ENCODE results near the gene CACNA2D3.

CACNA2D3 gene

DNA sequence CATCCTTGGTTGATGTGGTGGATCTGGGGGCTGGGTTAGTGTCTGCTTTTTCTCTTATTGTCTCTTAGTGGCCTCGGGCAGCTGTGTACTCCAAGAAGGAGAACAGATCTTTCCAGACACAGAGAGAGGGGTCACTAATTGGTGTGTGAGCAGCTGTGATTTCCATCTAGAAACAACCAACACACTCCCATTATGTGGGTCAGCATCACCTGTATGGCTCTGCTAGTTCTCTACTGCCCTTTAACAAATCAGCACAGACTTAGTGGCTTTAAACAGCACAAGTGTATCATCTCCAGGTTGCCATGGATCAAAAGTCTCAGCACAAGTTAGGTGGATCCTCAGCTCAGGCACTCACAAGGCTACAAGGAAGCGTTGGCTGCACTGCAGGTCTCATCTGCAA is 648.7 kb downstream of the CACNA2D3 start:
- H2BK12ac ChIP-seq (ENCODE audit: low read length): peak overlapping the region; percentile 25
- no peak for DNase-seq (ENCODE audit: low spot score)
- H2BK120ac ChIP-seq (ENCODE audit: low read depth, low read length): no peak overlapping the region
- H2BK5ac ChIP-seq (ENCODE audit: low read length): no peak overlapping the region
- no peak overlapping the region for H3K4me2 ChIP-seq (ENCODE audit: insufficient read depth, low read length, poor library complexity, severe bottlenecking)
- peaks cover 0 to 7% of the 10 kb centered on the region in 2 donors for H3K4me1 ChIP-seq (ENCODE audit: control insufficient read depth in 2 of 2, insufficient read depth in 1 of 2, low read depth in 1 of 2, low read length in 2 of 2)
- no peak overlapping the region for H3K4me3 ChIP-seq (ENCODE audit: low read length in 2 of 2)
- H4K8ac ChIP-seq (ENCODE audit: low read depth, low read length): no peak overlapping the region
- WGBS, 2 donors (ENCODE audit: extremely low coverage in 2 of 2, insufficient read length in 2 of 2, insufficient replicate concordance in 1 of 2): no CpG with 5 or more reads among the region's 2 CpGs
- no peak overlapping the region for H2BK15ac ChIP-seq (ENCODE audit: low read length)
- no peak overlapping the region for H3K27ac ChIP-seq (replicated peaks; ENCODE audit: low read length)
- no peak overlapping the region for H4K91ac ChIP-seq (ENCODE audit: low read depth, low read length, poor library complexity)
- peak overlapping the region; percentile 1 for H3K18ac ChIP-seq (ENCODE audit: low read length)
- H3K9ac ChIP-seq (ENCODE audit: low read depth, low read length, poor library complexity): no peak overlapping the region
- no peak overlapping the region for H2AFZ ChIP-seq (ENCODE audit: low read length)
- H3K79me1 ChIP-seq (ENCODE audit: low read depth, low read length): no peaks in the 10 kb centered on the region
- no peaks in the 10 kb centered on the region for H3K9me3 ChIP-seq (replicated peaks in 1 of 2; ENCODE audit: control insufficient read depth in 2 of 2, insufficient read depth in 1 of 2, low read depth in 1 of 2, low read length in 2 of 2)
- H3K4ac ChIP-seq (ENCODE audit: low read length): no peak overlapping the region
- no peak overlapping the region for H3K23ac ChIP-seq (ENCODE audit: low read depth, low read length, poor library complexity)
- no peaks in the 10 kb centered on the region for H3K36me3 ChIP-seq (replicated peaks in 1 of 2; ENCODE audit: control insufficient read depth in 2 of 2, insufficient read depth in 2 of 2, low read length in 2 of 2)
- no peak overlapping the region for H2AK5ac ChIP-seq (ENCODE audit: low read depth, low read length)
- H3K14ac ChIP-seq (ENCODE audit: low read length): no peak overlapping the region
- peaks cover 0 to 14% (median 0%) of the 10 kb centered on the region in 3 experiments for H3K27me3 ChIP-seq (ENCODE audit: control insufficient read depth in 3 of 3, insufficient read depth in 3 of 3, low read depth in 1 of 3, low read length in 3 of 3)

DNA sequence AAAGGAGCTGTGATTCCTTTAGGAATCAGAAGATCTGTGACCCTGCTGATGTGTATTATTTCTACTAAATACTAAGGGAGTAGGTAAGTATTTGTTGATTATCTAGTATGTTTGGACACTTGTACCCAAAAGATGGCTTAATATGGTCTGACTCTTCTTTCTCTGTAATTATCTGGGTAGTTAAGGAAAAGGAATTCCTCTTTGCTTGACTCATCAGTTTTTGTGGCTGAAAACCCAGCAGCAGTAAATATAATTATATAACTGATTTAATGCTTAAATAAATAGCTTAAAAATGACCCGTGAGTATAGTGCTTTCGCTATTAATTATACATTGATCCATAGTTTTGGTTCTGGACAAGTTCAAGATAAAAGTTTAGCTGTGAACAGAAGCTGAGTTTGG is 649.7 kb downstream of the CACNA2D3 start:
- H3K79me1 ChIP-seq (ENCODE audit: low read depth, low read length): no peaks in the 10 kb centered on the region
- H3K9ac ChIP-seq (ENCODE audit: low read depth, low read length, poor library complexity): no peak overlapping the region
- no peaks in the 10 kb centered on the region for H3K9me3 ChIP-seq (replicated peaks in 1 of 2; ENCODE audit: control insufficient read depth in 2 of 2, insufficient read depth in 1 of 2, low read depth in 1 of 2, low read length in 2 of 2)
- H3K4ac ChIP-seq (ENCODE audit: low read length): no peak overlapping the region
- no peak overlapping the region for H2BK120ac ChIP-seq (ENCODE audit: low read depth, low read length)
- no peak overlapping the region for H2AFZ ChIP-seq (ENCODE audit: low read length)
- H2AK5ac ChIP-seq (ENCODE audit: low read depth, low read length): no peak overlapping the region
- no peak overlapping the region for H3K4me2 ChIP-seq (ENCODE audit: insufficient read depth, low read length, poor library complexity, severe bottlenecking)
- no peak overlapping the region for H2BK5ac ChIP-seq (ENCODE audit: low read length)
- H3K36me3 ChIP-seq (replicated peaks in 1 of 2; ENCODE audit: control insufficient read depth in 2 of 2, insufficient read depth in 2 of 2, low read length in 2 of 2): no peaks in the 10 kb centered on the region
- no peak overlapping the region for H4K91ac ChIP-seq (ENCODE audit: low read depth, low read length, poor library complexity)
- H2BK12ac ChIP-seq (ENCODE audit: low read length): no peak overlapping the region
- DNase-seq (ENCODE audit: low spot score): no peak
- peaks cover 0 to 7% of the 10 kb centered on the region in 2 donors for H3K4me1 ChIP-seq (ENCODE audit: control insufficient read depth in 2 of 2, insufficient read depth in 1 of 2, low read depth in 1 of 2, low read length in 2 of 2)
- no peak overlapping the region for H2BK15ac ChIP-seq (ENCODE audit: low read length)
- H3K27me3 ChIP-seq (ENCODE audit: control insufficient read depth in 3 of 3, insufficient read depth in 3 of 3, low read depth in 1 of 3, low read length in 3 of 3): peaks cover 0 to 15% (median 0%) of the 10 kb centered on the region in 3 experiments
- H3K23ac ChIP-seq (ENCODE audit: low read depth, low read length, poor library complexity): no peak overlapping the region
- H3K18ac ChIP-seq (ENCODE audit: low read length): no peak overlapping the region
- no peak overlapping the region for H3K27ac ChIP-seq (replicated peaks; ENCODE audit: low read length)
- no peak overlapping the region for H4K8ac ChIP-seq (ENCODE audit: low read depth, low read length)
- H3K4me3 ChIP-seq (ENCODE audit: low read length in 2 of 2): no peak overlapping the region
- H3K14ac ChIP-seq (ENCODE audit: low read length): no peak overlapping the region
- no CpG with 5 or more reads among the region's 2 CpGs for WGBS, 2 donors (ENCODE audit: extremely low coverage in 2 of 2, insufficient read length in 2 of 2, insufficient replicate concordance in 1 of 2)

DNA sequence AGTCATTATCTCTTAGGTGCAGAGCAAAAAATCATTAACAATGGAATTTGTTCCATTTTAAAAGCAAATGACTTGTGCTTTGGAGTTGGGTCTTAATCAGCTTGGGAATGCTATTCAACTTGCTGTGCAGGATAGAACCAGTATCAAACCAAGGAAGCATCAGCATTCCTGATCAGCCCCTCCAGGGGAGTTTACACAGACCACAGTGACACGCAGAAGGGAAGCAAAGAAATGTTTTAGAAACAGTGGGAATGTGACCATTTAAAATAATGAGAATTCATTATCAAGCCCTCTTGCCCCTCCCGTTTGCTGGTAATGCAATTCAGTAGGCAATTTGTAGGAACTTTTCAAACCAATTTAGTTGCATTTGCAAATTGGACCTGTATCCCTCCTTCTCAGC is 650.4 kb downstream of the CACNA2D3 start:
- no peaks in the 10 kb centered on the region for H3K9me3 ChIP-seq (replicated peaks in 1 of 2; ENCODE audit: control insufficient read depth in 2 of 2, insufficient read depth in 1 of 2, low read depth in 1 of 2, low read length in 2 of 2)
- no peaks in the 10 kb centered on the region for H3K36me3 ChIP-seq (replicated peaks in 1 of 2; ENCODE audit: control insufficient read depth in 2 of 2, insufficient read depth in 2 of 2, low read length in 2 of 2)
- no peak overlapping the region for H2AFZ ChIP-seq (ENCODE audit: low read length)
- no peak overlapping the region for H3K18ac ChIP-seq (ENCODE audit: low read length)
- no peak overlapping the region for H2AK5ac ChIP-seq (ENCODE audit: low read depth, low read length)
- peak; percentile 35 for DNase-seq (ENCODE audit: low spot score)
- H3K27me3 ChIP-seq (ENCODE audit: control insufficient read depth in 3 of 3, insufficient read depth in 3 of 3, low read depth in 1 of 3, low read length in 3 of 3): peaks cover 0 to 12% (median 0%) of the 10 kb centered on the region in 3 experiments
- no peak overlapping the region for H3K14ac ChIP-seq (ENCODE audit: low read length)
- H4K91ac ChIP-seq (ENCODE audit: low read depth, low read length, poor library complexity): no peak overlapping the region
- no peak overlapping the region for H4K8ac ChIP-seq (ENCODE audit: low read depth, low read length)
- no peak overlapping the region for H3K9ac ChIP-seq (ENCODE audit: low read depth, low read length, poor library complexity)
- peaks cover 0 to 7% of the 10 kb centered on the region in 2 donors for H3K4me1 ChIP-seq (ENCODE audit: control insufficient read depth in 2 of 2, insufficient read depth in 1 of 2, low read depth in 1 of 2, low read length in 2 of 2)
- H3K4me3 ChIP-seq (ENCODE audit: low read length in 2 of 2): no peak overlapping the region
- no CpG with 5 or more reads among the region's 2 CpGs for WGBS, 2 donors (ENCODE audit: extremely low coverage in 2 of 2, insufficient read length in 2 of 2, insufficient replicate concordance in 1 of 2)
- no peak overlapping the region for H3K23ac ChIP-seq (ENCODE audit: low read depth, low read length, poor library complexity)
- peak overlapping the region; percentile 12 for H3K27ac ChIP-seq (replicated peaks; ENCODE audit: low read length)
- H2BK120ac ChIP-seq (ENCODE audit: low read depth, low read length): no peak overlapping the region
- H3K79me1 ChIP-seq (ENCODE audit: low read depth, low read length): no peaks in the 10 kb centered on the region
- no peak overlapping the region for H2BK12ac ChIP-seq (ENCODE audit: low read length)
- no peak overlapping the region for H2BK15ac ChIP-seq (ENCODE audit: low read length)
- H3K4me2 ChIP-seq (ENCODE audit: insufficient read depth, low read length, poor library complexity, severe bottlenecking): no peak overlapping the region
- no peak overlapping the region for H2BK5ac ChIP-seq (ENCODE audit: low read length)
- H3K4ac ChIP-seq (ENCODE audit: low read length): no peak overlapping the region

DNA sequence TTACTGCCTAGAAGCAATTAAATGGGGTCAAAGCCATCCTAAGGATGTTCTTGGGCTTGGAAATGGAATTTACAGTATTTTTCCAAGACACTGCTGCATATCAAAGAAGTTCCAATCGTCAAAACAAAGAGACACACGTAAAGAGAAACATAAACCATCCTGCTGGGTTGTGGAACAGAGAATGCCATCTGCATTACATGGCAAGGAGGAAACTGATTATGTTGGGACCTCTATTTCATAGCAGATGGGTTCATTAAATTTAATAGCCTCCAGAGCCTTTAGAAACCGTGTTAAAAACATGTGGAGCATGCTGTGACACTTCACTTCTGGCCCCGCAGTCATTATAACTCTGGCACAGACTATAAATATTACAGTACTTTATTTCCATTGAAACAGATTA is 650.9 kb downstream of the CACNA2D3 start:
- Histone ChIP-seq H3K4me1 (ENCODE audit: control insufficient read depth in 2 of 2, insufficient read depth in 1 of 2, low read depth in 1 of 2, low read length in 2 of 2) (peaks cover 0 to 7% of the 10 kb centered on the region in 2 donors), H3K4ac (ENCODE audit: low read length) (no peak overlapping the region), H3K4me3 (ENCODE audit: low read length in 2 of 2) (no peak overlapping the region), H3K36me3 (replicated peaks in 1 of 2; ENCODE audit: control insufficient read depth in 2 of 2, insufficient read depth in 2 of 2, low read length in 2 of 2) (no peaks in the 10 kb centered on the region), H3K27ac (replicated peaks; ENCODE audit: low read length) (no peak overlapping the region), H2BK120ac (ENCODE audit: low read depth, low read length) (no peak overlapping the region), H2BK5ac (ENCODE audit: low read length) (no peak overlapping the region), H3K27me3 (ENCODE audit: control insufficient read depth in 3 of 3, insufficient read depth in 3 of 3, low read depth in 1 of 3, low read length in 3 of 3) (peaks cover 0 to 8% (median 0%) of the 10 kb centered on the region in 3 experiments), H4K91ac (ENCODE audit: low read depth, low read length, poor library complexity) (no peak overlapping the region), H3K18ac (ENCODE audit: low read length) (no peak overlapping the region), H3K9me3 (replicated peaks in 1 of 2; ENCODE audit: control insufficient read depth in 2 of 2, insufficient read depth in 1 of 2, low read depth in 1 of 2, low read length in 2 of 2) (no peaks in the 10 kb centered on the region), H3K4me2 (ENCODE audit: insufficient read depth, low read length, poor library complexity, severe bottlenecking) (no peak overlapping the region), H2AK5ac (ENCODE audit: low read depth, low read length) (no peak overlapping the region), H2BK15ac (ENCODE audit: low read length) (no peak overlapping the region), H4K8ac (ENCODE audit: low read depth, low read length) (no peak overlapping the region), H2BK12ac (ENCODE audit: low read length) (no peak overlapping the region), H3K79me1 (ENCODE audit: low read depth, low read length) (no peaks in the 10 kb centered on the region), H2AFZ (ENCODE audit: low read length) (no peak overlapping the region), H3K14ac (ENCODE audit: low read length) (no peak overlapping the region), H3K9ac (ENCODE audit: low read depth, low read length, poor library complexity) (no peak overlapping the region), H3K23ac (ENCODE audit: low read depth, low read length, poor library complexity) (no peak overlapping the region)
- WGBS, 2 donors (ENCODE audit: extremely low coverage in 2 of 2, insufficient read length in 2 of 2, insufficient replicate concordance in 1 of 2): no CpG with 5 or more reads among the region's 4 CpGs
- DNase-seq (ENCODE audit: low spot score): no peak

All from neuronal stem cell (in vitro differentiated cells).